DND-41 (cell line): Measurements from ENCODE around the gene BAIAP2.

Experiments used
- CTCF ChIP-seq: IDR thresholded peaks from 2 replicates; pipeline ENCODE4 v1.5.1; 2012; ENCODE audit warnings: borderline replicate concordance, low read length, moderate library complexity, mild to moderate bottlenecking; ENCODE audit not compliant: poor library complexity, severe bottlenecking; ENCODE audit errors: extremely low read depth
- EZH2 ChIP-seq: IDR thresholded peaks from 3 replicates; pipeline ENCODE4 v1.6.1; 2012; ENCODE audit warnings: borderline replicate concordance, low read depth, mild to moderate bottlenecking, moderate library complexity, low read length, inconsistent platforms; ENCODE audit not compliant: severe bottlenecking

DNA sequence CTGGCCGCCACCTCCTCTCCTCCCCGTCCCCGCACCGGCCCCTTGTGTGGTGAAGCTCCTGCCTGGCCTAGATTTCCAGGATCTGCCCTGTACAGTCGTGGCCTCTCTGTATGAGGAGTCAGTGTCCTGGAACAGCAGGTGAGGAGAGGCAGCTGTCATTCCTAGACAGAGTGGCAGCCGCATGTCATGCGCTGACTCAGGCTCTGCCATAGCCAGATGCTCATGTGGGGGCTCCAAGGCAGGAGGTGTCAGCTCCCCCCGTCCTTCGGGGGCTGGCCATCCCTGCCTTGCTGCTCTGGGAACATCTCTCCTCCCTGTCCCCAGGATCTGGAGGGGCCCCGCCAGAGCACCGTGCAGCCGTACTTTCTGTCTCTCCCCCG is 60.4 kb downstream of the BAIAP2 start:
- no peak for TF ChIP-seq CTCF
- TF ChIP-seq EZH2: no peak
